Vagina (tissue), 2 donors: ENCODE data around the gene FBXL17.

Experiments used
- POLR2A ChIP-seq, 2 donors: fragments of 450-650 bp; IDR thresholded peaks; one replicate each; pipeline ENCODE4 v1.6.1; 2017; ENCODE audit warnings: antibody characterized with exemption in 2 of 2, mild to moderate bottlenecking in 2 of 2, moderate library complexity in 2 of 2
- TF ChIP-seq, protein P1 (sequence below), 3 experiments: fragments of 450-650 bp in 2 of 3; fragments of 200-600 bp in 1 of 3; sonication (generic) in 1 of 3; IDR thresholded peaks; one replicate each; pipeline ENCODE4 v1.5.1; 2017 to 2019; ENCODE audit warnings: antibody characterized with exemption in 3 of 3, mild to moderate bottlenecking in 2 of 3, moderate library complexity in 2 of 3

DNA sequence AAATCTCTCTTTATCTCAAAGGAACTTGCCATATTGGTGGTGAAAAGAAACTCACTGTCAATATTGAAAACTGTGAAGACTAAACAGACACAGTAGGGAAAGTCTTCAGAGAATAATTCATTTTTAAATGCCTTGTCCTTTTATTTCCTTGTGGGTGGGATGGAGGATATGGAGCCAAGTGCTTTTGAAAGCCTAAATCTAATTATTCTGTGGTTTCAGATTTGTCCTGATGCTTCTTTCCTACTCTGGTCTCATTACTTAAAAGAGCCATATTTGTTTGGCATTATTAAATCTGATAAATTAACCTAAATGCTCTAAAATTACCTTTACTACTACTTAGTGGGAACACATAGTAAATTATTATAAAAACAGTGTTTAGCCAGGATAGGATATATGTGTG, 452.8 kb downstream of the FBXL17 start:
- TF ChIP-seq POLR2A (IDR thresholded peaks at IDR 0.05), result no peak
- TF ChIP-seq, protein P1, sequence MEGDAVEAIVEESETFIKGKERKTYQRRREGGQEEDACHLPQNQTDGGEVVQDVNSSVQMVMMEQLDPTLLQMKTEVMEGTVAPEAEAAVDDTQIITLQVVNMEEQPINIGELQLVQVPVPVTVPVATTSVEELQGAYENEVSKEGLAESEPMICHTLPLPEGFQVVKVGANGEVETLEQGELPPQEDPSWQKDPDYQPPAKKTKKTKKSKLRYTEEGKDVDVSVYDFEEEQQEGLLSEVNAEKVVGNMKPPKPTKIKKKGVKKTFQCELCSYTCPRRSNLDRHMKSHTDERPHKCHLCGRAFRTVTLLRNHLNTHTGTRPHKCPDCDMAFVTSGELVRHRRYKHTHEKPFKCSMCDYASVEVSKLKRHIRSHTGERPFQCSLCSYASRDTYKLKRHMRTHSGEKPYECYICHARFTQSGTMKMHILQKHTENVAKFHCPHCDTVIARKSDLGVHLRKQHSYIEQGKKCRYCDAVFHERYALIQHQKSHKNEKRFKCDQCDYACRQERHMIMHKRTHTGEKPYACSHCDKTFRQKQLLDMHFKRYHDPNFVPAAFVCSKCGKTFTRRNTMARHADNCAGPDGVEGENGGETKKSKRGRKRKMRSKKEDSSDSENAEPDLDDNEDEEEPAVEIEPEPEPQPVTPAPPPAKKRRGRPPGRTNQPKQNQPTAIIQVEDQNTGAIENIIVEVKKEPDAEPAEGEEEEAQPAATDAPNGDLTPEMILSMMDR (IDR thresholded peaks at IDR 0.05), result no peak
